ENCODE measurements around the gene DBR1. TPM values are rescaled to one million over a fixed set of nuclear protein-coding genes. Genes with fewer than 3 reads are reported as not detected.

The DBR1 gene, protein sequence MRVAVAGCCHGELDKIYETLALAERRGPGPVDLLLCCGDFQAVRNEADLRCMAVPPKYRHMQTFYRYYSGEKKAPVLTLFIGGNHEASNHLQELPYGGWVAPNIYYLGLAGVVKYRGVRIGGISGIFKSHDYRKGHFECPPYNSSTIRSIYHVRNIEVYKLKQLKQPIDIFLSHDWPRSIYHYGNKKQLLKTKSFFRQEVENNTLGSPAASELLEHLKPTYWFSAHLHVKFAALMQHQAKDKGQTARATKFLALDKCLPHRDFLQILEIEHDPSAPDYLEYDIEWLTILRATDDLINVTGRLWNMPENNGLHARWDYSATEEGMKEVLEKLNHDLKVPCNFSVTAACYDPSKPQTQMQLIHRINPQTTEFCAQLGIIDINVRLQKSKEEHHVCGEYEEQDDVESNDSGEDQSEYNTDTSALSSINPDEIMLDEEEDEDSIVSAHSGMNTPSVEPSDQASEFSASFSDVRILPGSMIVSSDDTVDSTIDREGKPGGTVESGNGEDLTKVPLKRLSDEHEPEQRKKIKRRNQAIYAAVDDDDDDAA
- polyA plus RNA-seq (ENCODE audit: insufficient read length in 12 of 12) = 10 to 100 TPM in 8 of 12 donors, 1 to 10 TPM in 3, not detected in 1; 8.9 to 22.0 (median 10.7) TPM
- long read RNA-seq, donor 1, partial matches to known transcripts = 0 of 4 reads
- long read RNA-seq, donor 1, other reads (novel, unspliced or antisense) = 0 of 4 reads
- long read RNA-seq, donor 2, transcript DBR1-201 (8 exons, 2,666 nt) = major isoform, 5 of 5 reads
- long read RNA-seq, donor 2, partial matches to known transcripts = 0 of 5 reads
- long read RNA-seq, donor 2, other reads (novel, unspliced or antisense) = 0 of 5 reads
- long read RNA-seq, donor 3, partial matches to known transcripts = 0 of 3 reads
- long read RNA-seq, donor 3, other reads (novel, unspliced or antisense) = 0 of 3 reads
- long read RNA-seq, donor 4, partial matches to known transcripts = 0 of 1 reads
- long read RNA-seq, donor 4, other reads (novel, unspliced or antisense) = 0 of 1 reads
- long read RNA-seq, donor 5, partial matches to known transcripts = 0 of 2 reads
- long read RNA-seq, donor 5, other reads (novel, unspliced or antisense) = 0 of 2 reads
- long read RNA-seq, donor 6, partial matches to known transcripts = 0 of 1 reads
- long read RNA-seq, donor 6, other reads (novel, unspliced or antisense) = 0 of 1 reads
- long read RNA-seq, donor 7, partial matches to known transcripts = 0 of 4 reads
- long read RNA-seq, donor 7, other reads (novel, unspliced or antisense) = 0 of 4 reads
- long read RNA-seq, donor 8, partial matches to known transcripts = 0 of 2 reads
- long read RNA-seq, donor 8, other reads (novel, unspliced or antisense) = 0 of 2 reads
- long read RNA-seq, donor 9, partial matches to known transcripts = 0 of 4 reads
- long read RNA-seq, donor 9, other reads (novel, unspliced or antisense) = 0 of 4 reads
- long read RNA-seq, donor 10, partial matches to known transcripts = 0 of 3 reads
- long read RNA-seq, donor 10, other reads (novel, unspliced or antisense) = 0 of 3 reads
- long read RNA-seq, donor 11, transcript DBR1-201 (8 exons, 2,666 nt) = major isoform, 6 of 7 reads
- long read RNA-seq, donor 11, partial matches to known transcripts = 0 of 7 reads
- long read RNA-seq, donor 11, other reads (novel, unspliced or antisense) = 0 of 7 reads

DNA sequence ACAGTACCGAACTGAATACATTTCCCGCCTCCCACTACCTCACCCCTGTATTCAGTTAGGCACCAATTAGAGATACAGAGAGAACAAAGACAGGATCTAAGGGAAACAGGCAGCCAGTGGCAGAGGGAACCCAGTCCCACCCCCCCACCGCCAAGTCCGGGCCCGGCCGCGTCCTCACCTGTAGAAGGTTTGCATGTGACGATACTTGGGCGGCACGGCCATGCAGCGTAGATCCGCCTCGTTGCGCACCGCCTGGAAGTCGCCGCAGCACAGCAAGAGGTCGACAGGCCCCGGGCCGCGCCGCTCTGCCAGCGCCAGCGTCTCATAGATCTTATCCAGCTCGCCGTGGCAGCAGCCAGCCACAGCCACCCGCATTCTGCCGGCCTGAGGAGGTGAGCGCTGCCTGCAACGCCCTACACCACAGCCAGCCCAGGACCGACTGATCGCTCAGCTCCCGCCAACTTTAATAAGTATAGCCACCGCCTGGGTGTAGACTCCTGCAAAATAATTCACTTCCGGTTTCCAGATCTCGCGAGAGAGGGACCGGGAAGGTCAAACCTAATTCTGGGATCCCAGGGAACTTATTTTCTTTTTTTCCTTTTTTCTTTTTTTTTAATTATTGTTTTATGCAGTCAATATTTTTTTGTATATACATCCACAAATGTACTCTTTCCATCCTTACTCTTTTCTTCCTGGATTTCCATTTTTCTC lies at the start of gene DBR1:
Gene DBR1 (minus strand): TSS at position 501 of the 711 bp plus-strand sequence. CDS start 126 bp downstream, at position 375.
- DNase-seq = peak; percentile 90

- no peak for DNase-seq
Observed at GRCh38 chr3:138222942-138223287, 48.2 kb upstream of the DBR1 start.

DNA sequence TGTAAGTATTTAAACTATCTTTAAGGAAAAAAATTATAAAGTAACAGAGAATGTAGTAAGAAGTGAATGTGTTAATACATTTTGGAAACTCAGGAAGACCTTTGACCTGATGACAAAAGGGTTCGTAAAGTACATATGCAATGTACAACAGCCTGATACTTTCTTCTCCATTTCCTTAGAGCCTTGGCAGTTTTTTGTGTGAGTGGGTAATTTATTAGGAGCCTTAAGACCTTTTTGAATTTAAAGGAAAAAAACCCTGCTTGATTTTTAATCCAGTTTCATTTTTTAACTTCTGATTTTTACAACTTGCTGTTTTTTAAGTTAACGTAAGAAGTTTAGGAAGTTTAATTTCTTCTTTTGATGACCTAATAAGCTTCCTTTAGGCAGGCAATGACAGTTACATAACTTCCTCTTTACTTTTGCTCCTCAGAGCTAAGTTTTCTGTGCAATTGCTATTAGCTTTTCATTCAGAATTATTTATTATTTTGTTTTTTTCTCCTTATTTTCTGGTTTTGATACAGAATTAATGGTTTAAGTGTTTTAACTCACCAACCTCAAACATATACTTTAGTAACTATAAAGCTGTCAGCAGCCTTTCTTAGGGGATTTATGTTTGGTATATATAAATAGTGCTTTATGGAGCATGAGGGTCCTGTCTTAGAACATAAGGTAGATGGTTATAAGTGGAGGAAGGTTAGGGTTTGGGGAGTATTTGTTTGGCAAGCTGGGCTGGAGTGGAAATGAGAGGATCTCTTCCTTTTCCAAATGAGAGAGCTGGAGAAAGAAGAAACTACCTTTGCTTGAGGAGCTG lies 47.6 kb upstream of the DBR1 start:
- DNase-seq = no peak

DNA sequence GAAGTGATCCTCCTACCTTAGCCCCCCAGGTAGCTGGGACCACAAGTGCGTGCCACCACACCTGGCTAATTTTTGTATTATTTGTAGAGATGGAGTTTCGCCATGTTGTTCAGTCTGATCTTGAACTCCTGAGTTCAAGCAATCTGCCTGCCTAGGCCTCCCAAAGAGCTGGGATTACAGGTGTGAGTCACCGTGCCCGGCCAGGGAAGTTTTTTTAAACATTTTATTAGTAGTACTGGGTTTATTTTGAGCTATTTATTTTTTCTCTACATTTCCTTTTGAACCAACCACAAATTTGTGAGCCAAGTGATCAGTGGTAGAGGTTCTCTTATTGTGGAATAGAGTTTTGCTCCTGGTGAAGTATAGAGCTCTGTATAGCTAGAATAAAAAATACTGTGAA lies 46.1 kb upstream of the DBR1 start:
- no peak for DNase-seq

DNA sequence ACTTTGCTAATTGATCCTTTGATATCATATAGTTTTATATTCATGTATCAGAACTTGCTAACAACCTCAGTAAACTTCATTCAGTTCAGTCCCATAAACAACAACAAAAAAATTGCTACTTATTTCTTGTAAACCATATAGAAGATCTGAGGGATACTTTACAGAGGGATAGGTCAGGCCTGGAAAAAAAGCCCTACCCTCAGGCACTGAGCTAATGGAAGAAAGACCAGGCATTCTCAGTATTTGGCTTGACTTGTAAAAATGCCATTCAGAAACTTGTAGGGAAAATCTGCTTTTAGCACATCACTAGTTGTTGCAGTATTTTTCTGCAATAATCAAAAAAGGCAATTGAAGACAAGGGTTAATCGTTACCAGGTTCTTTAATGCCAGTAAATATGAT lies 45.5 kb upstream of the DBR1 start:
- DNase-seq = no peak

- DNase-seq = no peak
Observed at GRCh38 chr3:138219255-138219654, 44.5 kb upstream of the DBR1 start.

GRCh38 chr3:138213398-138214085 lies 38.8 kb upstream of the DBR1 start:
- DNase-seq = no peak

- no peak for DNase-seq
Observed at GRCh38 chr3:138210528-138210927, 35.8 kb upstream of the DBR1 start.

DNA sequence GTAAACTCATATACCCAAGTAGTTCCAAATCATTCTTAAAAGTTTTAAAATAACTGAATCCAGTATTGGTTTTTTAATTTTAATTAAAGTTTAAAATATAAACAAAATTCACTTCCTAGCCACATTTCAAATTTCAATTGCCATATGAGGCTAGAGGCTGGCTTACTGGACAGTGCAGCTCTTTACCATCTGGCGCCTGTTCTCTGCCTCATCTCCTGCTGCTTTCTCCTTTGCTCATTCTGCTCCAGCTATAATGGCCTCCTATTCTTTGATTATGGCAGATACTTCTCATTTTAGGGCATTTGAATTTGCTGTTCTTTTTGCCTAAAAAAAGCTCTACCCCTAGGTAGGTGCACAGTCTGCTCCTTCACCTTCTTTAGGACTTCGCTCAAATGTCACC lies 31.5 kb upstream of the DBR1 start:
- DNase-seq = no peak

DNA sequence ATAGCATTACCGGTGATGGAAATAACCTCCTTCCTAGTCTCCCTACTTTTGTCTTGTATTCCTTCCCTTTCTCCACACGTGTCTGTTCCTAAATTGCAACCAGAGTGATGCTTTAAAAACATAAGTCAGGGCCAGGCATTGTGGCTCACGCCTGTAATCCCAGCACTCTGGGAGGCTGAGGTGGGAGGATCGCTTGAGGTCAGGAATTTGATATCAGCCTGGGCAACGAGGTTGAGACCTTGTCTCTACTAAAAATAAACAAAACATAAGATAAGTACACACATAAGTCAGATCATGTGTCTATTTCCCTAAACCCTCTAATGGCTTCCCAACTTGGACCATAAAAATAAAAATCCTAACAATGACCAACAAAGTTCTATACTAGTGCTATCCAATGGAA lies 30.8 kb upstream of the DBR1 start:
- DNase-seq = no peak

DNA sequence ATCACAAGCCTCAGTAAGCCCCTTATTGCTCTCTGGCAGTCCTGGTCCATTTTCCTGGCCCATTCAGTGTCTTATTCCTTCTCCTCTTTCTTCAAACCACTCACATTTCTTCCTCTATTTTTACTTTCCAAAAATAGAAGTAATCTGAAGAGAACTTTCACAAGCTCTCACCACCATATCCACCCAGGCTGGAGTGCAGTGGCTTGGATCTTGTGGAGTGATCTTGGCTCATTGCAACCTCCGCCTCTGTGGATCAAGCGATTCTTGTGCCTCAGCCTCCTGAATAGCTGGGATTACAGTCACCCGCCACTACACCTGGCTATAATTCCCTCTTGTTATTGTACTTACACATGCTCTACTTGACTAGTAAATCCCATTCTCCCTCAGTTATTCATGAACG lies 29.2 kb upstream of the DBR1 start:
- no peak for DNase-seq

- no peak for DNase-seq
Observed at GRCh38 chr3:138202945-138203701, 28.4 kb upstream of the DBR1 start.

DNA sequence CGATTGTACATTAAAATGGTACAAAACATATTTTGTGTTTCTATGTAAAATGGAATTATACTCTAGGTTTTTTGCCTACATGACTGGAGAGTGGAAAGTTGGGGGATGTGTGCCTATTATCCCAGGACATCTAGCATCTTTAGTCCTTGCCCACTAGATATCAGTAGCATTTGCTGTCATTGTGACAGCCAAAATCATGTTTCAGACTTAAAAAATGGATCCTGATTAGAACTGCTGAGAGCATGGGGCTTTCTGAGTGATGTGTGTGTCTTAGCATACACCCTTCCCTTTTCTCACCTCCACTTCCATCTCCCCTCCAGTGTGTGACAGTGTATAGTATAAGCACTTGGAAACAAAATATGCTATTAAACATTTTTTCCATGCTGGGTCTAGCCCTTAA lies 25.7 kb upstream of the DBR1 start:
- DNase-seq = no peak

- no peak for DNase-seq
Observed at GRCh38 chr3:138199851-138200250, 25.1 kb upstream of the DBR1 start.

DNA sequence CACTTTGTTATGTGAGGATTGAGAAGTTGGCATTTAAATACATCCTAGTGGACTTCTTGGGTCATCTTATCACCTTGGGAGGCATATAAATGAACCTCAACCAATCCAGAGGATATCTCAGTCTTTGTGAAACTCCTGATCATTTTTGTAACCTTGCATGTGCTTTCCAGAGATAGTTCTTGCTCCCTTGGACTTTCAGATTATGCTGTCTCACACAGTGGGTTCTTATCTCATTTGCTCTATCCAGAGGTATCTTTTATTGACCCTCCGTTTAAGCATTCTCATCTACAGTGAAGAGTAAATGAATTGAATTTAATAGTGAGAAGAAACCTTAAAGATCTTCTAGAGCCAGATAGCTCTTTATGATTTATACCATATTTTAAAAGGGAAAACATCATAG lies 22.8 kb upstream of the DBR1 start:
- no peak for DNase-seq

DNA sequence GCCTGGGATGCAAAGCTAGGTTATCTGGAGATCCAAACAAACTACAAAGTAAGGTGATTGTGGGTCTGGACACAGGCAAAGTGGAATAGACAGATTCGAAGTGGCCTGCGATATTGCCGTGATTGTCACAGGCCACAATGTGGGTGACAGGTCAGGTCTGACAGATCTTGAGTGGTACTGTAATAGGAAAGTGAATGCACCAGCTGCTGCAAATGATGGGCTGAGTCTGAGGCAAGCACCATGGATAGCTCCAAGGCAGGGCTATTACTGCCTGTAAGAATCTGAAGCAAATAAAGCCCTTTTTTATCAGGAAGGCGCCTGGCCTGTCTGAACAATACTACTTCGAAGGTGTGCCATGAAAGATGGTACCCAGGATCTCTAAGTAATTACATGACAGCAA lies 22.3 kb upstream of the DBR1 start:
- no peak for DNase-seq

- no peak for DNase-seq
Observed at GRCh38 chr3:138196023-138196422, 21.3 kb upstream of the DBR1 start.

DNA sequence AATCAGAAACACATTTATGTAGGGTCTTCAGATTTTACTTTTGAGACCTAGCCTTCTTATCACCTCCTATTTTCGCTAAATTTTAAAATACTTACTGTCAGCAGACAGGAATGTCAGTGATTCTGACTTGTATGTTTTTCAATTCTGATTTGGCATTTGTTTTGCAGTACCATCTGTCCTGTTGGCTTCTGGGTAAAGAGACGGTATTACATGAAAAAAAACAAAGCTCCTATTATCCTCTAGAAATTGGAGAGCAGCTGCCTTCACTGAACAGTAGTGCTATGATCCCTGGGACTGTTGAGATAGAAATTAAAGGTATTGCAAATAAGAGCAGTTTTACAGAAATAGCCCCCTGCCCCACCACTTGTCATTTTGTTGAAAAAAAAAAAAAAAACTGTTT lies 20.8 kb upstream of the DBR1 start:
- DNase-seq = no peak
